ENCODE data around the gene OR10C1.

Gene OR10C1

GRCh38 chr6:29466241-29466640, 27.1 kb downstream of the OR10C1 start:
- DNase-seq (ENCODE audit: low spot score), result no peak
- no peak for TF ChIP-seq CTCF (IDR thresholded peaks at IDR 0.05; ENCODE audit: borderline replicate concordance, control extremely low read depth, extremely low read depth, insufficient read depth, missing control alignments)
- in situ Hi-C loops (cut with MboI; ENCODE audit: low sequenced_read_pairs, unreplicated experiment), result no loop called here

GRCh38 chr6:29474996-29475395, 35.9 kb downstream of the OR10C1 start:
- in situ Hi-C loops (cut with MboI; ENCODE audit: low sequenced_read_pairs, unreplicated experiment), result no loop called here

GRCh38 chr6:29477923-29478450, 38.9 kb downstream of the OR10C1 start:
- in situ Hi-C loops (cut with MboI; ENCODE audit: low sequenced_read_pairs, unreplicated experiment), result no loop called here
- no peak for DNase-seq (ENCODE audit: low spot score)
- TF ChIP-seq CTCF (IDR thresholded peaks at IDR 0.05; ENCODE audit: borderline replicate concordance, control extremely low read depth, extremely low read depth, insufficient read depth, missing control alignments), result no peak

More at GRCh38 chr6:29474996-29475395, 35.9 kb downstream of the OR10C1 start:
- no peak for DNase-seq (ENCODE audit: low spot score)
- TF ChIP-seq CTCF (IDR thresholded peaks at IDR 0.05; ENCODE audit: borderline replicate concordance, control extremely low read depth, extremely low read depth, insufficient read depth, missing control alignments), result no peak

- in situ Hi-C loops (cut with MboI; ENCODE audit: low sequenced_read_pairs, unreplicated experiment), result no loop called here
- TF ChIP-seq CTCF (IDR thresholded peaks at IDR 0.05; ENCODE audit: borderline replicate concordance, control extremely low read depth, extremely low read depth, insufficient read depth, missing control alignments), result no peak
- DNase-seq (ENCODE audit: low spot score), result no peak
Measured at GRCh38 chr6:29478740-29479139, 39.6 kb downstream of the OR10C1 start.

- TF ChIP-seq CTCF (IDR thresholded peaks at IDR 0.05; ENCODE audit: borderline replicate concordance, control extremely low read depth, extremely low read depth, insufficient read depth, missing control alignments), result no peak
- no peak for DNase-seq (ENCODE audit: low spot score)
- in situ Hi-C loops (cut with MboI; ENCODE audit: low sequenced_read_pairs, unreplicated experiment), result no loop called here
Measured at GRCh38 chr6:29479560-29479959, 40.5 kb downstream of the OR10C1 start.

- in situ Hi-C loops (cut with MboI; ENCODE audit: low sequenced_read_pairs, unreplicated experiment), result no loop called here
- TF ChIP-seq CTCF (IDR thresholded peaks at IDR 0.05; ENCODE audit: borderline replicate concordance, control extremely low read depth, extremely low read depth, insufficient read depth, missing control alignments), result no peak
- no peak for DNase-seq (ENCODE audit: low spot score)
Measured at GRCh38 chr6:29483186-29483585, 44.1 kb downstream of the OR10C1 start.

- no peak for DNase-seq (ENCODE audit: low spot score)
- in situ Hi-C loops (cut with MboI; ENCODE audit: low sequenced_read_pairs, unreplicated experiment), result no loop called here
- no peak for TF ChIP-seq CTCF (IDR thresholded peaks at IDR 0.05; ENCODE audit: borderline replicate concordance, control extremely low read depth, extremely low read depth, insufficient read depth, missing control alignments)
Measured at GRCh38 chr6:29483735-29484134, 44.6 kb downstream of the OR10C1 start.

Data from GM13976 (cell line).